Cardiac fibroblast (primary cell): ENCODE data around the gene BHLHA9.
A peak's percentile ranks its signal among the peaks of the same experiment; 100 is the strongest.

Experiments
- DNase-seq, 2 donors: peaks; one replicate each; pipeline versions ENCODE4 v3.0.0 to v3.0.0-alpha.2; 2010; ENCODE audit warnings: low read depth in 2 of 2
- H3K4me3 ChIP-seq, 2 donors: replicated peaks in 1 of 2; 1 replicate in 1 of 2; 2 replicates in 1 of 2; pipeline ENCODE4 v1.5.1; 2011; ENCODE audit warnings: low read depth in 2 of 2, low read length in 2 of 2, mild to moderate bottlenecking in 2 of 2, moderate library complexity in 1 of 2
- TF ChIP-seq, protein P1 (sequence below): IDR thresholded peaks from one replicate; pipeline ENCODE4 v1.5.1; 2011; ENCODE audit warnings: low read depth, mild to moderate bottlenecking, low read length, inconsistent platforms

The BHLHA9 gene

DNA sequence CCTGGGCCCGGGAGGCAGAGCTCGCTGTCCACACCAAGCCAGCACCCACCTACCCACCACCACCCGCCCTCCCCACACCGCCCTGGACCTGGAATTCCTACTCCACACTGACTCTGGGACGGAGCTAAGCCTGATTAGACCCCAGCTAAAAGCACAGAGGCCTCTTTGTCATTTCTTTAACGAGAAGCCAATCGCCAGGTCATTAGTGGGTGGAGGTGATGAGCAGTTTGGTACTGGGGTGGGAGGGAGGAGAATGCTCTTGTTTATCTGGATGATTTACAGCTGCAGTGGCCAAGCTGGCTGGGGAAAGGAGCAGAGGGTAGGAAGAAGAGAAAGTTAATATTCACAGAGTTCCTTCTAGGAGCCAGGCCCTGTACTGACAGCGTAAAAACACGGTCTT is 6.0 kb upstream of the BHLHA9 start:
- no peak overlapping the region for H3K4me3 ChIP-seq
- no peak for DNase-seq
- TF ChIP-seq, protein P1, sequence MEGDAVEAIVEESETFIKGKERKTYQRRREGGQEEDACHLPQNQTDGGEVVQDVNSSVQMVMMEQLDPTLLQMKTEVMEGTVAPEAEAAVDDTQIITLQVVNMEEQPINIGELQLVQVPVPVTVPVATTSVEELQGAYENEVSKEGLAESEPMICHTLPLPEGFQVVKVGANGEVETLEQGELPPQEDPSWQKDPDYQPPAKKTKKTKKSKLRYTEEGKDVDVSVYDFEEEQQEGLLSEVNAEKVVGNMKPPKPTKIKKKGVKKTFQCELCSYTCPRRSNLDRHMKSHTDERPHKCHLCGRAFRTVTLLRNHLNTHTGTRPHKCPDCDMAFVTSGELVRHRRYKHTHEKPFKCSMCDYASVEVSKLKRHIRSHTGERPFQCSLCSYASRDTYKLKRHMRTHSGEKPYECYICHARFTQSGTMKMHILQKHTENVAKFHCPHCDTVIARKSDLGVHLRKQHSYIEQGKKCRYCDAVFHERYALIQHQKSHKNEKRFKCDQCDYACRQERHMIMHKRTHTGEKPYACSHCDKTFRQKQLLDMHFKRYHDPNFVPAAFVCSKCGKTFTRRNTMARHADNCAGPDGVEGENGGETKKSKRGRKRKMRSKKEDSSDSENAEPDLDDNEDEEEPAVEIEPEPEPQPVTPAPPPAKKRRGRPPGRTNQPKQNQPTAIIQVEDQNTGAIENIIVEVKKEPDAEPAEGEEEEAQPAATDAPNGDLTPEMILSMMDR: no peak

- peak overlapping the region; percentile 62 for H3K4me3 ChIP-seq
- TF ChIP-seq, protein P1: no peak
- peak; percentile 13 to 51 for DNase-seq
These were observed 2.7 kb upstream of the BHLHA9 start for GRCh38 chr17:1267471-1267943.

GRCh38 chr17:1271030-1271423 is 783 bp downstream of the BHLHA9 start:
- TF ChIP-seq, protein P1: no peak
- DNase-seq: no peak
- H3K4me3 ChIP-seq: no peak overlapping the region

DNA sequence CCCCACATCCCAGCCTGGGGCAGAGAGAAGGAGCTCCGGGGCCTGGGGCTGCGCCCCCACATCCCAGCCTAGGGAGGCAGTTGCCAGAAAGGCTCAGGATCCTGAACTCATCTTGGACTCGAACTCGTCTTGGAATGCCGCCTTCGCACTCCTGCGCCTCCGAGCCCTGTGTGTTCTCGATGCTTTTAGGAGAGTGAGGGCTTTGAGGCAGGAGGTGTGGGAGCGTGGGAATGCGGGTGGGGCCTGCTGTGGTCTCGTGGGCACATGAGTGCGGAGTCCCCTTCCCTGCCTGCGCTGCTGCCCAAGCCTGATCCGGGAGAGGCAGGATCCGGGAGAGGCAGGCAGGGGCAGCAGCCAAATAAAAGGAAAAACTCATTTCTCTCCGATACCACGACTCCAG is 1.2 kb downstream of the BHLHA9 start:
- no peak overlapping the region for H3K4me3 ChIP-seq
- TF ChIP-seq, protein P1: no peak
- no peak for DNase-seq

DNA sequence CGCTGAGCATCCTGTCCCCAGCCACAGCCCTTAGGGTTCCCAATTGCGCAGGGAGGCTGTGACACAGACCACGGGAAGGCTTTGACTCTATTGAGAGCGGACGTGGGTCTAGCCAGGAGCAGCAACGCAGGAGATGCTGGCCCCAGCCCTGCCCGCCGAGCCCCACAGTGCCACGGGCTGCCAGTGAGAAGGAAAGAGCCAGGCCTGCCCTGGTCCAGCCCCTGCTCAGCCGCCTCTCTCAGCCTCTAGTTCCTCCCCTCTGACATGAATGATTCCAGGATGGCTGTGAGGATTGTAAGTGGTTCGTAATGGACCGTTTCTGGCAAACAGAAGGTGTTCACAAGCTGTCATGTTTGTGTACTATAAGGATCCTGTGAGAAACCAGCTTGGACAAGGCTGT is 2.5 kb downstream of the BHLHA9 start:
- DNase-seq: no peak
- H3K4me3 ChIP-seq: no peak overlapping the region
- TF ChIP-seq, protein P1: no peak

DNA sequence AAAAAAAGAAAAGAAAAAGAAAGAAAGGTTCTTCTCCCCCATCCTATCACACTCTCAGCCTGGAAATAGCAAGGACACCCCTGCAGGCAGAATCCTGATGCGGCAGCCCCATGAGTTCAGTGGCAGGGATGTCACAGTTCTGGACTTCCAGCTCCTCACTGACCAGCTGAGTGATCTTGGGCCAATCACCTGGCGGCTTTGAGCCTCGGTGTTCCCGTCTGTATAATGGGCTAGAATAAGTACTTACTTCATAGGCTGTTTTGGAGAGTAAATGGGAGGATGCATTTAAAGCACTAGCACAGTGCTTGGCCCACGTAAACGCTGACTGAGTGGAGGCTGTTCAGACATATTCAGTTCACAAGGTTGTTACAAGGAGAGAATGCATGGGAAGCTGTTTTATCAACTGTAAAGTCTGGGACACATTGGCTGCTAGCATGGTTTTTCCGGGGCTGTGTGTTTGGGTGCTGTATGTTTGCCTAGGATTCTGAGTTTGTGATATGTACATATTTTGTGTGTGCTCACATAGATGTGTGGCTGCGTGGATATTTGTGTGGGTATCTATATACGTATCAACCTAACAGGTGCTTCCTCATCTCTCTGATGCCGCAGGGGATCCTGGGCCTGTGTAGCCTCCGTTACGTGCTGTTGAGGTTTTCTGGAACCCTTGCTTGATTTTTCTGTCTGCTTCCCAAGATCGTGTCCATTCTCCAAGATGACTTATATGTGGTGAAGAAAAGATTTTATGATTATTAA is 3.4 kb downstream of the BHLHA9 start:
- no peak for DNase-seq
- TF ChIP-seq, protein P1: no peak
- no peak overlapping the region for H3K4me3 ChIP-seq

GRCh38 chr17:1274245-1274608 is 4.0 kb downstream of the BHLHA9 start:
- no peak for DNase-seq
- TF ChIP-seq, protein P1: no peak

More at GRCh38 chr17:1274245-1274608, 4.0 kb downstream of the BHLHA9 start:
- H3K4me3 ChIP-seq: no peak overlapping the region
